Activated CD4-positive, alpha-beta T cell treated with anti-CD3 and anti-CD28 coated beads for 24 hours (primary cell): ENCODE measurements around the gene PRKN.
"Not testable (repeated sequence)": the region's sequence is repeated elsewhere in the genome, so short reads cannot be mapped to it uniquely, and the experiment has no call there.

Experiments used
- DNase-seq, 2 donors: peaks; one replicate each; pipeline ENCODE4 v3.0.0-alpha.2; 2020; ENCODE audit warnings: low read depth in 2 of 2

Gene PRKN

GRCh38 chr6:161314541-161315245 is 1412.9 kb downstream of the PRKN start:
- DNase-seq: not testable (repeated sequence)

GRCh38 chr6:161313940-161314509 is 1413.5 kb downstream of the PRKN start:
- no peak for DNase-seq

GRCh38 chr6:161313475-161313874 is 1414.1 kb downstream of the PRKN start:
- DNase-seq: not testable (repeated sequence)

GRCh38 chr6:161309774-161310173 is 1417.8 kb downstream of the PRKN start:
- not testable (repeated sequence) for DNase-seq

- DNase-seq: no peak
These were observed 1419.4 kb downstream of the PRKN start for GRCh38 chr6:161308075-161308655.

- no peak for DNase-seq
These were observed 1421.7 kb downstream of the PRKN start for GRCh38 chr6:161305860-161306259.

GRCh38 chr6:161303628-161304340 is 1423.8 kb downstream of the PRKN start:
- DNase-seq: no peak

- DNase-seq: no peak
These were observed 1424.6 kb downstream of the PRKN start for GRCh38 chr6:161302949-161303348.

GRCh38 chr6:161301338-161301737 is 1426.2 kb downstream of the PRKN start:
- no peak for DNase-seq

GRCh38 chr6:161300823-161301222 is 1426.7 kb downstream of the PRKN start:
- no peak for DNase-seq

- DNase-seq: no peak
These were observed 1427.8 kb downstream of the PRKN start for GRCh38 chr6:161299726-161300125.
